Kidney (tissue), 14 donors: ENCODE measurements around the gene TAS2R42. TPM values are rescaled to one million over a fixed set of nuclear protein-coding genes. Genes with fewer than 3 reads are reported as not detected.

Experiments
- DNase-seq, 5 donors: peaks; one replicate each; pipeline ENCODE4 v3.0.0-alpha.2; 2013 to 2020
- FAIRE-seq: peaks from 2 replicates; lab custom pipeline; 2012; peaks lifted over from hg19 to GRCh38; lab: Jason Lieb, UNC
- H3K27ac ChIP-seq, 2 donors: one replicate each; pipeline ENCODE4 v1.7.0; 2013; ENCODE audit warnings: low read depth in 2 of 2, low read length in 2 of 2, inconsistent platforms in 1 of 2
- H3K27me3 ChIP-seq: one replicate; pipeline ENCODE4 v1.7.1; 2013; ENCODE audit warnings: low read length, inconsistent platforms; ENCODE audit not compliant: control insufficient read depth, insufficient read depth
- H3K36me3 ChIP-seq, 3 donors: one replicate each; pipeline versions ENCODE4 v1.7.0 to v1.7.1; 2013; ENCODE audit warnings: low read length in 3 of 3, control low read depth in 1 of 3, inconsistent platforms in 1 of 3; ENCODE audit not compliant: insufficient read depth in 3 of 3, control insufficient read depth in 2 of 3
- H3K4me1 ChIP-seq, 3 donors: one replicate each; pipeline versions ENCODE4 v1.7.0 to v1.7.1; 2013; ENCODE audit warnings: low read length in 3 of 3, inconsistent platforms in 1 of 3, low read depth in 1 of 3; ENCODE audit not compliant: control insufficient read depth in 2 of 3, insufficient read depth in 2 of 3
- H3K4me3 ChIP-seq, 3 donors: one replicate each; pipeline versions ENCODE4 v1.7.0 to v1.8.1; 2013; ENCODE audit warnings: low read length in 3 of 3, control low read depth in 1 of 3, inconsistent platforms in 1 of 3
- H3K9ac ChIP-seq, 3 donors: one replicate each; pipeline versions ENCODE4 v1.7.0 to v1.7.1; 2013; ENCODE audit warnings: low read length in 3 of 3, control low read depth in 1 of 3, inconsistent platforms in 1 of 3
- H3K9me3 ChIP-seq, 3 donors: one replicate each; pipeline versions ENCODE4 v1.7.0 to v1.7.1; 2013; ENCODE audit warnings: low read length in 3 of 3, control low read depth in 1 of 3, inconsistent platforms in 1 of 3; ENCODE audit not compliant: control insufficient read depth in 2 of 3, insufficient read depth in 1 of 3
- intact Hi-C: fragments of 100-400 bp; cut with DNase I; formaldehyde crosslinking; loops from one replicate; pipeline ENCODE4 v1.11.1; 2022
- polyA plus RNA-seq: library from polyadenylated mRNA; stranded (reverse); fragments of 350-450 nt; fragmentation: Illumina TruSeq; extraction: RNeasy Lipid Tissue Mini Kit (QIAGEN cat#74804); gene quantifications from one replicate; pipeline ENCODE4 v1.2.3, GENCODE V29; 2014; ENCODE audit warnings: low read depth, low replicate concordance; ENCODE audit not compliant: insufficient read depth
- total RNA-seq: library from RNA; stranded (reverse); fragmentation: NEBNext Ultra II Directional; extraction: Animal tissue kit (Norgen Biotek cat#: 25700); gene quantifications from one replicate; pipeline ENCODE4 v1.2.1, GENCODE V29; 2021
- TF ChIP-seq, protein P1 (sequence below): IDR thresholded peaks from 3 replicates; pipeline ENCODE4 v1.5.1; 2012; ENCODE audit warnings: mild to moderate bottlenecking, moderate library complexity, borderline replicate concordance; ENCODE audit not compliant: insufficient read depth; ENCODE audit errors: extremely low read depth
- donor health status: control.
- donor health status: control.
- donor health status: control.
- donor health status: control.
- donor health status: control.
- donor health status: DM: yes; HTN: yes; CAD: no.
- donor health status: Normal renal cell carcinoma (clear cell type).

The TAS2R42 gene
- total and polyA plus RNA-seq, 2 donors from 2014 or later, result not detected

DNA sequence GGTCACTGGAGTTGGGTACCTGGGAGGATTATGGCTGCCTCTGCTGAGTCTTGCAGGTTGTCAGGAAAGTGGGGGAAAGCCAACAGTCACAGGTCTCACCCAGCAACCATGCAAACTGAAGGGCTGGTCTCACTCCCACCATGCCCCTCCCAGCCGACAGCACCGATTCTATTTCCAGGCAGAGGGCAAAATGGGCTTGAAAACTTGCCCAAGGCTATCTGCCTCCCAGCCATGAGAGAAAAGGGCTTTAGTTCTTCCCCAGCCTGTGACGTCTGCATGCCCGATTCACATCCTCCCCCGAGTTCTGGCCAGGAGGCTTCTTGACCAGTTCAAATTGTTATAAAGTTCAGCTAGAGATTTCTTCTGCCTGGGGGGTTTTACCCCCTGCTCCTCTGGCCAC, 42.4 kb downstream of the TAS2R42 start:
- no peaks in the 10 kb centered on the region for H3K4me1 ChIP-seq
- TF ChIP-seq, protein P1, sequence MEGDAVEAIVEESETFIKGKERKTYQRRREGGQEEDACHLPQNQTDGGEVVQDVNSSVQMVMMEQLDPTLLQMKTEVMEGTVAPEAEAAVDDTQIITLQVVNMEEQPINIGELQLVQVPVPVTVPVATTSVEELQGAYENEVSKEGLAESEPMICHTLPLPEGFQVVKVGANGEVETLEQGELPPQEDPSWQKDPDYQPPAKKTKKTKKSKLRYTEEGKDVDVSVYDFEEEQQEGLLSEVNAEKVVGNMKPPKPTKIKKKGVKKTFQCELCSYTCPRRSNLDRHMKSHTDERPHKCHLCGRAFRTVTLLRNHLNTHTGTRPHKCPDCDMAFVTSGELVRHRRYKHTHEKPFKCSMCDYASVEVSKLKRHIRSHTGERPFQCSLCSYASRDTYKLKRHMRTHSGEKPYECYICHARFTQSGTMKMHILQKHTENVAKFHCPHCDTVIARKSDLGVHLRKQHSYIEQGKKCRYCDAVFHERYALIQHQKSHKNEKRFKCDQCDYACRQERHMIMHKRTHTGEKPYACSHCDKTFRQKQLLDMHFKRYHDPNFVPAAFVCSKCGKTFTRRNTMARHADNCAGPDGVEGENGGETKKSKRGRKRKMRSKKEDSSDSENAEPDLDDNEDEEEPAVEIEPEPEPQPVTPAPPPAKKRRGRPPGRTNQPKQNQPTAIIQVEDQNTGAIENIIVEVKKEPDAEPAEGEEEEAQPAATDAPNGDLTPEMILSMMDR, result no peak
- no peaks in the 10 kb centered on the region for H3K27me3 ChIP-seq
- H3K9me3 ChIP-seq, result peaks cover 0 to 11% (median 0%) of the 10 kb centered on the region in 3 donors
- no peaks in the 10 kb centered on the region for H3K36me3 ChIP-seq
- H3K9ac ChIP-seq, result no peak overlapping the region
- intact Hi-C loops, result no loop called here
- DNase-seq (no peak), FAIRE-seq (no peak)
- H3K4me3 ChIP-seq, result no peak overlapping the region
- no peak overlapping the region for H3K27ac ChIP-seq

DNA sequence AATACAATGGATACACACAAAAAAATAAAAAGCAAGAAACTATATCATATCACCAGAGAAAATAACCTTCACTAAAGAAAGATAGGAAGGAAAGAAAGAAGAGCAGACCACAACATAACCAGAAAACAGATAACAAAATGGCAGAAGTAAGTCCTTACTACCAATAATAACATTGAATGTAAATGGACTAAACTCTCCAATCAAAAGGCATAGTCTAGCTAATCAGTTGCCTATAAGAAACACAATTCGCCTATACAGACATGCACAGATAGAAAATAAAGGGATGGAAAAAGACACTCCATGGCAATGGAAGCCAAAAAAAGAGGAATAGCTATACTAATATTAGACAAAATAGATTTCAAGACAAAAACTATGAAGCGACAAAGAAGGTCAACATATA, 43.4 kb downstream of the TAS2R42 start:
- DNase-seq, result no peak
- FAIRE-seq, result no peak

DNA sequence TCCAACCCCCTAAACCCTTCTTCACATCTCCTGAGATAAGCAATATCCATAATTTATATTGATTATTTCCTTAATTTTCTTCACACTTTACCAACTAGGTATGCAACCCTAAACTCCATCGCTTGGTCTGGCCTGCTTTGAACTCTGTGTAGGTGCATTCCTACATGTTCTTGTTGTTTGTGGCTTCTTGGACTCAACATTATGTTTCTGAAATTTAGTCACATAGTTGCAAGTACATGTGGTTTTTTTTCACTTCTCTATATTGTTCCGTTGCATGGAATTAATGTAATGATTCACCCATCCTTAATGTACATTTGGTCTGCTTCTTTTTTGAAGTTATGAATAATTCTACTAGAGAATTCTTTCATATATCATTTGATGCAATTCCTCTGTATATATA, 50.7 kb downstream of the TAS2R42 start:
- Histone ChIP-seq H3K4me1 (no peaks in the 10 kb centered on the region), H3K27ac (no peak overlapping the region), H3K9ac (no peak overlapping the region), H3K27me3 (no peaks in the 10 kb centered on the region), H3K9me3 (no peaks in the 10 kb centered on the region), H3K36me3 (no peaks in the 10 kb centered on the region), H3K4me3 (no peak overlapping the region)
- DNase-seq, result no peak
- TF ChIP-seq, protein P1, result no peak
- intact Hi-C loops, result no loop called here
- FAIRE-seq, result no peak

More for the DNA sequence above, 43.4 kb downstream of the TAS2R42 start:
- Histone ChIP-seq H3K9ac (no peak overlapping the region), H3K9me3 (peaks cover 0 to 11% (median 0%) of the 10 kb centered on the region in 3 donors), H3K4me3 (no peak overlapping the region), H3K27me3 (no peaks in the 10 kb centered on the region), H3K27ac (no peak overlapping the region), H3K4me1 (no peaks in the 10 kb centered on the region), H3K36me3 (no peaks in the 10 kb centered on the region)
- TF ChIP-seq, protein P1, result no peak
- intact Hi-C loops, result no loop called here

Other genes starting within 250 kb of the TAS2R42 start
- 3.9 TPM for gene TAS2R14, start 247.7 kb downstream of the TAS2R42 start, total RNA-seq
- 0.75 TPM for gene TAS2R14, start 247.7 kb downstream of the TAS2R42 start, polyA plus RNA-seq
- 2.0 TPM for gene TAS2R50, start 200.0 kb downstream of the TAS2R42 start, total RNA-seq
- not detected for gene TAS2R50, start 200.0 kb downstream of the TAS2R42 start, polyA plus RNA-seq
- gene TAS2R20, start 188.6 kb downstream of the TAS2R42 start, total RNA-seq, result 4.1 TPM
- 0.47 TPM for gene TAS2R20, start 188.6 kb downstream of the TAS2R42 start, polyA plus RNA-seq
- 4.6 TPM for gene TAS2R19, start 164.3 kb downstream of the TAS2R42 start, total RNA-seq
- not detected for gene TAS2R19, start 164.3 kb downstream of the TAS2R42 start, polyA plus RNA-seq
- gene TAS2R31, start 155.5 kb downstream of the TAS2R42 start, total RNA-seq, result 5.9 TPM
- not detected for gene TAS2R31, start 155.5 kb downstream of the TAS2R42 start, polyA plus RNA-seq
- 1.6 TPM for gene TAS2R46, start 124.6 kb downstream of the TAS2R42 start, total RNA-seq
- gene TAS2R46, start 124.6 kb downstream of the TAS2R42 start, polyA plus RNA-seq, result not detected
- 0.85 TPM for gene TAS2R43, start 94.6 kb downstream of the TAS2R42 start, total RNA-seq
- not detected for gene TAS2R43, start 94.6 kb downstream of the TAS2R42 start, polyA plus RNA-seq
- gene TAS2R30, start 52.3 kb downstream of the TAS2R42 start, total RNA-seq, result 4.0 TPM
- gene TAS2R30, start 52.3 kb downstream of the TAS2R42 start, polyA plus RNA-seq, result not detected
- gene SMIM10L1, start 15.7 kb downstream of the TAS2R42 start, total RNA-seq, result 9.9 TPM
- 12.5 TPM for gene SMIM10L1, start 15.7 kb downstream of the TAS2R42 start, polyA plus RNA-seq
- gene PRB3, start 82.8 kb upstream of the TAS2R42 start, total RNA-seq, result not detected
- not detected for gene PRB3, start 82.8 kb upstream of the TAS2R42 start, polyA plus RNA-seq
- not detected for gene PRB4, start 123.5 kb upstream of the TAS2R42 start, total RNA-seq
- gene PRB4, start 123.5 kb upstream of the TAS2R42 start, polyA plus RNA-seq, result not detected
- gene PRB2, start 208.6 kb upstream of the TAS2R42 start, total RNA-seq, result not detected
- gene PRB2, start 208.6 kb upstream of the TAS2R42 start, polyA plus RNA-seq, result not detected